Liver (tissue), 9 donors: Measurements from ENCODE around the gene PDZD8. TPM values are rescaled to one million over a fixed set of nuclear protein-coding genes. Genes with fewer than 3 reads are reported as not detected.

ENCODE experiments used
- DNase-seq: peaks from one replicate; pipeline ENCODE4 v3.0.0-alpha.2; 2017; ENCODE audit warnings: low spot score
- H3K27ac ChIP-seq, 2 donors: one replicate each; pipeline ENCODE4 v1.7.0; 2013; ENCODE audit warnings: inconsistent platforms in 2 of 2, low read length in 2 of 2, control low read depth in 1 of 2, low read depth in 1 of 2, mild to moderate bottlenecking in 1 of 2
- H3K27me3 ChIP-seq, 4 donors: one replicate each; pipeline versions ENCODE4 v1.6.1 to v1.7.0; 2013; ENCODE audit warnings: low read length in 3 of 4, inconsistent platforms in 1 of 4, mild to moderate bottlenecking in 1 of 4, moderate library complexity in 1 of 4; ENCODE audit not compliant: control insufficient read depth in 4 of 4, insufficient read depth in 4 of 4
- H3K36me3 ChIP-seq, 4 donors: one replicate each; pipeline versions ENCODE4 v1.6.1 to v1.7.0; 2013; ENCODE audit warnings: low read length in 3 of 4, mild to moderate bottlenecking in 3 of 4, low read depth in 1 of 4, moderate library complexity in 1 of 4; ENCODE audit not compliant: control insufficient read depth in 4 of 4, insufficient read depth in 3 of 4
- H3K4me1 ChIP-seq, 4 donors: one replicate each; pipeline versions ENCODE4 v1.6.1 to v1.7.0; 2013; ENCODE audit warnings: low read length in 3 of 4, mild to moderate bottlenecking in 3 of 4, moderate library complexity in 1 of 4; ENCODE audit not compliant: control insufficient read depth in 4 of 4, insufficient read depth in 4 of 4
- H3K4me3 ChIP-seq, 3 donors: one replicate each; pipeline versions ENCODE4 v1.6.1 to v1.7.0; 2013; ENCODE audit warnings: low read length in 3 of 3, control low read depth in 1 of 3, low read depth in 1 of 3, mild to moderate bottlenecking in 1 of 3
- H3K9ac ChIP-seq, 2 donors: one replicate each; pipeline ENCODE4 v1.7.0; 2013; ENCODE audit warnings: low read length in 2 of 2, mild to moderate bottlenecking in 2 of 2, moderate library complexity in 2 of 2, control low read depth in 1 of 2, low read depth in 1 of 2
- H3K9me3 ChIP-seq, 4 donors: one replicate each; pipeline versions ENCODE4 v1.6.1 to v1.7.0; 2013; ENCODE audit warnings: low read length in 3 of 4; ENCODE audit not compliant: control insufficient read depth in 4 of 4
- CTCF ChIP-seq: fragments of 150-350 bp; IDR thresholded peaks from 2 replicates; pipeline ENCODE4 v1.5.1; 2017; ENCODE audit warnings: improper control_type of control experiment, low read depth, low read length; ENCODE audit not compliant: missing input control
- EGR1 ChIP-seq, 2 donors: IDR thresholded peaks; 2 replicates each; pipeline ENCODE4 v1.6.1; 2016 to 2018; ENCODE audit warnings: antibody characterized with exemption in 2 of 2, low read depth in 2 of 2
- FOXA1 ChIP-seq: IDR thresholded peaks from 2 replicates; pipeline ENCODE4 v1.6.1; 2016; ENCODE audit warnings: antibody characterized with exemption
- GABPA ChIP-seq, 2 donors: IDR thresholded peaks in 1 of 2; conservative IDR thresholded peaks in 1 of 2; 2 replicates each; pipeline ENCODE4 v1.6.1; 2016; ENCODE audit warnings: antibody characterized with exemption in 2 of 2, mild to moderate bottlenecking in 1 of 2, moderate library complexity in 1 of 2
- HNF4A ChIP-seq, 2 donors: conservative IDR thresholded peaks; 2 replicates each; pipeline ENCODE4 v1.6.1; 2016; ENCODE audit warnings: antibody characterized with exemption in 2 of 2, mild to moderate bottlenecking in 2 of 2
- HNF4G ChIP-seq: IDR thresholded peaks from 2 replicates; pipeline ENCODE4 v1.6.1; 2016; ENCODE audit warnings: antibody characterized with exemption
- JUND ChIP-seq, 2 donors: IDR thresholded peaks; 2 replicates each; pipeline ENCODE4 v1.6.1; 2016; ENCODE audit warnings: antibody characterized with exemption in 2 of 2
- MAX ChIP-seq: IDR thresholded peaks from 2 replicates; pipeline ENCODE4 v1.6.1; 2016; ENCODE audit warnings: antibody characterized with exemption
- NR2F2 ChIP-seq: IDR thresholded peaks from 2 replicates; pipeline ENCODE4 v1.6.1; 2016; ENCODE audit warnings: antibody characterized with exemption
- RXRA ChIP-seq, 2 donors: IDR thresholded peaks; 2 replicates each; pipeline ENCODE4 v1.6.1; 2017 to 2018; ENCODE audit warnings: antibody characterized with exemption in 2 of 2, mild to moderate bottlenecking in 1 of 2
- SP1 ChIP-seq: IDR thresholded peaks from 2 replicates; pipeline ENCODE4 v1.6.1; 2018; ENCODE audit warnings: antibody characterized with exemption, mild to moderate bottlenecking
- TAF1 ChIP-seq: conservative IDR thresholded peaks from 2 replicates; pipeline ENCODE4 v1.6.1; 2016; ENCODE audit warnings: antibody characterized with exemption, mild to moderate bottlenecking
- YY1 ChIP-seq: IDR thresholded peaks from 2 replicates; pipeline ENCODE4 v1.6.1; 2016; ENCODE audit warnings: antibody characterized with exemption, mild to moderate bottlenecking
- WGBS: extraction: QIAGEN DNeasy Blood & Tissue Kit; methylation state at CpG from one replicate; pipeline ENCODE4 v1.1.7; 2013; 5-methylcytosine and 5-hydroxymethylcytosine counted together
- polyA plus RNA-seq, 2 donors: library from polyadenylated mRNA; stranded (reverse) in 1 of 2; unstranded in 1 of 2; fragments of 200-250 nt in 1 of 2; fragments of >200 nt in 1 of 2; fragmentation: Nextera tagmentation in 1 of 2; extraction: Ambion mirVana in 1 of 2; gene quantifications; one replicate each; pipeline versions ENCODE4 v1.2.1 to v1.2.3, GENCODE V29; 2013 to 2015
- total RNA-seq, 2 donors: library from RNA; depleted of rRNA; stranded (reverse); fragments of >200 nt; gene quantifications; one replicate each; pipeline ENCODE4 v1.2.3, GENCODE V29; 2014
- TF ChIP-seq, protein P1 (sequence below): IDR thresholded peaks from 2 replicates; pipeline ENCODE4 v1.6.1; 2016; ENCODE audit warnings: antibody characterized with exemption
- TF ChIP-seq, protein P2 (sequence below): IDR thresholded peaks from 2 replicates; pipeline ENCODE4 v1.6.1; 2016; ENCODE audit warnings: antibody characterized with exemption, mild to moderate bottlenecking
- donor health status: healthy.
- donor health status: healthy.
- donor health status: healthy.
- donor health status: healthy.
- donor health status: healthy.

PDZD8 gene
- total and polyA plus RNA-seq, 4 donors, result 9.3 to 38.9 (median 15.1) TPM

- H3K9ac ChIP-seq, result no peak overlapping the region
- H3K4me1 ChIP-seq, result no peaks in the 10 kb centered on the region
- H3K9me3 ChIP-seq, result no peaks in the 10 kb centered on the region
- TF ChIP-seq EGR1 (IDR thresholded peaks at IDR 0.05; ENCODE audit: low read depth in 2 of 2) (no peak), MAX (no peak), FOXA1 (no peak), CTCF (no peak), NR2F2 (no peak), HNF4G (no peak), YY1 (no peak), TAF1 (no peak), HNF4A (conservative IDR thresholded peaks at IDR 0.05) (no peak), JUND (IDR thresholded peaks at IDR 0.05) (no peak)
- TF ChIP-seq, protein P1, sequence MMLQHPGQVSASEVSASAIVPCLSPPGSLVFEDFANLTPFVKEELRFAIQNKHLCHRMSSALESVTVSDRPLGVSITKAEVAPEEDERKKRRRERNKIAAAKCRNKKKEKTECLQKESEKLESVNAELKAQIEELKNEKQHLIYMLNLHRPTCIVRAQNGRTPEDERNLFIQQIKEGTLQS, result no peak
- H3K4me3 ChIP-seq, result no peak overlapping the region
- no peaks in the 10 kb centered on the region for H3K27me3 ChIP-seq
- DNase-seq, result no peak
- H3K36me3 ChIP-seq, result no peaks in the 10 kb centered on the region
- H3K27ac ChIP-seq, result no peak overlapping the region
- 97% methylated on average over 9 of the region's 9 CpGs for WGBS
These were observed 119.3 kb downstream of the PDZD8 start for GRCh38 chr10:117255835-117256460.

- H3K9ac ChIP-seq, result no peak overlapping the region
- TF ChIP-seq, protein P2, sequence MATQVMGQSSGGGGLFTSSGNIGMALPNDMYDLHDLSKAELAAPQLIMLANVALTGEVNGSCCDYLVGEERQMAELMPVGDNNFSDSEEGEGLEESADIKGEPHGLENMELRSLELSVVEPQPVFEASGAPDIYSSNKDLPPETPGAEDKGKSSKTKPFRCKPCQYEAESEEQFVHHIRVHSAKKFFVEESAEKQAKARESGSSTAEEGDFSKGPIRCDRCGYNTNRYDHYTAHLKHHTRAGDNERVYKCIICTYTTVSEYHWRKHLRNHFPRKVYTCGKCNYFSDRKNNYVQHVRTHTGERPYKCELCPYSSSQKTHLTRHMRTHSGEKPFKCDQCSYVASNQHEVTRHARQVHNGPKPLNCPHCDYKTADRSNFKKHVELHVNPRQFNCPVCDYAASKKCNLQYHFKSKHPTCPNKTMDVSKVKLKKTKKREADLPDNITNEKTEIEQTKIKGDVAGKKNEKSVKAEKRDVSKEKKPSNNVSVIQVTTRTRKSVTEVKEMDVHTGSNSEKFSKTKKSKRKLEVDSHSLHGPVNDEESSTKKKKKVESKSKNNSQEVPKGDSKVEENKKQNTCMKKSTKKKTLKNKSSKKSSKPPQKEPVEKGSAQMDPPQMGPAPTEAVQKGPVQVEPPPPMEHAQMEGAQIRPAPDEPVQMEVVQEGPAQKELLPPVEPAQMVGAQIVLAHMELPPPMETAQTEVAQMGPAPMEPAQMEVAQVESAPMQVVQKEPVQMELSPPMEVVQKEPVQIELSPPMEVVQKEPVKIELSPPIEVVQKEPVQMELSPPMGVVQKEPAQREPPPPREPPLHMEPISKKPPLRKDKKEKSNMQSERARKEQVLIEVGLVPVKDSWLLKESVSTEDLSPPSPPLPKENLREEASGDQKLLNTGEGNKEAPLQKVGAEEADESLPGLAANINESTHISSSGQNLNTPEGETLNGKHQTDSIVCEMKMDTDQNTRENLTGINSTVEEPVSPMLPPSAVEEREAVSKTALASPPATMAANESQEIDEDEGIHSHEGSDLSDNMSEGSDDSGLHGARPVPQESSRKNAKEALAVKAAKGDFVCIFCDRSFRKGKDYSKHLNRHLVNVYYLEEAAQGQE, result no peak
- TF ChIP-seq HNF4G (no peak), HNF4A (conservative IDR thresholded peaks at IDR 0.05) (no peak), TAF1 (no peak), SP1 (no peak), MAX (no peak), RXRA (IDR thresholded peaks at IDR 0.05) (no peak), EGR1 (IDR thresholded peaks at IDR 0.05; ENCODE audit: low read depth in 2 of 2) (no peak), GABPA (IDR thresholded peaks at IDR 0.05 in 1 of 2, conservative IDR thresholded peaks at IDR 0.05 in 1 of 2) (no peak)
- no peaks in the 10 kb centered on the region for H3K9me3 ChIP-seq
- no peaks in the 10 kb centered on the region for H3K4me1 ChIP-seq
- no peak overlapping the region for H3K4me3 ChIP-seq
- 81% methylated on average over 26 of the region's 26 CpGs for WGBS
- H3K36me3 ChIP-seq, result no peaks in the 10 kb centered on the region
- H3K27ac ChIP-seq, result no peak overlapping the region
- no peaks in the 10 kb centered on the region for H3K27me3 ChIP-seq
- DNase-seq, result no peak
These were observed 120.2 kb downstream of the PDZD8 start for GRCh38 chr10:117254774-117255735.
